ENCODE data around the gene PRND. TPM values are rescaled to one million over a fixed set of nuclear protein-coding genes. Genes with fewer than 3 reads are reported as not detected.
"Not testable (repeated sequence)": the region's sequence is repeated elsewhere in the genome, so short reads cannot be mapped to it uniquely, and the experiment has no call there.

Gene PRND
- total and polyA plus RNA-seq, 4 donors: 0.22 to 12.1 TPM; not detected in 2

DNA sequence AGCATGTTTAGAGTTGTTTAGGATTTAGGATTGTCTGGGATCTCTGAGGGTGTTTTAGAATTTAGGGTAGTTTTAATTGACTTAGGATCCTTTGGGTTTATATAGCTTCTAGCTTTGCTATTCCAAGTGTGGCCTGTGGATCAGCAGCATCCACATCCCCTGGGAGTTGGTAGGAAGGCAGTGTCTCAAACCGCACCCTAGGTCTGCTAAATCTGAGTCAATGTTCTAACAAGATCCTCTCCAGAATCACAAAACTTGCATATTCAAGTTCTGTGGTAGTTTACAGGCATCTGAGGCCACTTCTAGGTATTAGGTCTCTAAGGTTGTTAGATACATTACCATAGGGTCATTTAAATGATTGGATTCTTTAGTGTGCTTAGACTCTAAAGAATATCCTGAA, 48.3 kb downstream of the PRND start:
- TF ChIP-seq, protein P1, sequence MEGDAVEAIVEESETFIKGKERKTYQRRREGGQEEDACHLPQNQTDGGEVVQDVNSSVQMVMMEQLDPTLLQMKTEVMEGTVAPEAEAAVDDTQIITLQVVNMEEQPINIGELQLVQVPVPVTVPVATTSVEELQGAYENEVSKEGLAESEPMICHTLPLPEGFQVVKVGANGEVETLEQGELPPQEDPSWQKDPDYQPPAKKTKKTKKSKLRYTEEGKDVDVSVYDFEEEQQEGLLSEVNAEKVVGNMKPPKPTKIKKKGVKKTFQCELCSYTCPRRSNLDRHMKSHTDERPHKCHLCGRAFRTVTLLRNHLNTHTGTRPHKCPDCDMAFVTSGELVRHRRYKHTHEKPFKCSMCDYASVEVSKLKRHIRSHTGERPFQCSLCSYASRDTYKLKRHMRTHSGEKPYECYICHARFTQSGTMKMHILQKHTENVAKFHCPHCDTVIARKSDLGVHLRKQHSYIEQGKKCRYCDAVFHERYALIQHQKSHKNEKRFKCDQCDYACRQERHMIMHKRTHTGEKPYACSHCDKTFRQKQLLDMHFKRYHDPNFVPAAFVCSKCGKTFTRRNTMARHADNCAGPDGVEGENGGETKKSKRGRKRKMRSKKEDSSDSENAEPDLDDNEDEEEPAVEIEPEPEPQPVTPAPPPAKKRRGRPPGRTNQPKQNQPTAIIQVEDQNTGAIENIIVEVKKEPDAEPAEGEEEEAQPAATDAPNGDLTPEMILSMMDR (IDR thresholded peaks at IDR 0.05; ENCODE audit: control extremely low read depth, extremely low read depth): no peak
- no peak for DNase-seq
- ATAC-seq (ENCODE audit: insufficient read depth, low FRiP score): no peak
- H3K27ac ChIP-seq (ENCODE audit: low read depth in 1 of 2, low read length in 1 of 2): no peak overlapping the region
- H3K9ac ChIP-seq (ENCODE audit: insufficient read depth in 1 of 2, low read length in 2 of 2): no peak overlapping the region
- H3K36me3 ChIP-seq (ENCODE audit: control insufficient read depth in 4 of 4, insufficient read depth in 4 of 4, low read length in 4 of 4): no peaks in the 10 kb centered on the region
- H3K4me1 ChIP-seq (ENCODE audit: control insufficient read depth in 5 of 5, insufficient read depth in 5 of 5, low read length in 5 of 5): peaks cover 0 to 1% (median 0%) of the 10 kb centered on the region in 5 donors
- WGBS, 2 donors: 87 to 100% methylated on average over 1 of the region's 1 CpG
- H3K4me3 ChIP-seq: no peak overlapping the region
- H3K9me3 ChIP-seq (ENCODE audit: control insufficient read depth in 4 of 4, insufficient read depth in 3 of 4, low read length in 3 of 4): peaks cover 0 to 7% (median 3%) of the 10 kb centered on the region in 4 donors
- no peaks in the 10 kb centered on the region for H3K27me3 ChIP-seq (ENCODE audit: control insufficient read depth in 3 of 3, insufficient read depth in 3 of 3, low read length in 2 of 3)

DNA sequence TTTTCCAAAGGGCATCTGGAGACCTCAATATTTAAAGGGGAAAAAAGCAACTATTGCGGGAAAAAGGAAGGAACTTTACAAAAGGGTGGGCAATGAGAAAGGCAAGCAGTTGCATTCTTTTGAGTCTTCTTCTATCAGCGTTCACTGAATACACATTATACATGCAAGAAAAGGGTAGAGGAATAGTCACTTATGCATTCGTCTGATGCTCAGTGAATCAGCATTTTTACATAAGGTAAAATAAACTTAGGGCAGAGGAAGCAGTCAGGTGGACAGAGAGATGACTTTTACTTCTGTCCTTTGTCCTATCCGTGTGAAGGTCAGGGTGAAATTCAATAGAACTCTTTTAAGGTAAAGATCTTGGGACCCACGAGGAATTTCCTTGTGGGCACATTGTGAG, 49.3 kb downstream of the PRND start:
- no peak for ATAC-seq (ENCODE audit: insufficient read depth, low FRiP score)
- H3K27ac ChIP-seq (ENCODE audit: low read depth in 1 of 2, low read length in 1 of 2): no peak overlapping the region
- TF ChIP-seq, protein P1 (IDR thresholded peaks at IDR 0.05; ENCODE audit: control extremely low read depth, extremely low read depth): no peak
- no peaks in the 10 kb centered on the region for H3K27me3 ChIP-seq (ENCODE audit: control insufficient read depth in 3 of 3, insufficient read depth in 3 of 3, low read length in 2 of 3)
- no peak for DNase-seq
- no peaks in the 10 kb centered on the region for H3K4me1 ChIP-seq (ENCODE audit: control insufficient read depth in 5 of 5, insufficient read depth in 5 of 5, low read length in 5 of 5)
- H3K36me3 ChIP-seq (ENCODE audit: control insufficient read depth in 4 of 4, insufficient read depth in 4 of 4, low read length in 4 of 4): no peaks in the 10 kb centered on the region
- peaks cover 0 to 5% (median 2%) of the 10 kb centered on the region in 4 donors for H3K9me3 ChIP-seq (ENCODE audit: control insufficient read depth in 4 of 4, insufficient read depth in 3 of 4, low read length in 3 of 4)
- H3K4me3 ChIP-seq: no peak overlapping the region
- H3K9ac ChIP-seq (ENCODE audit: insufficient read depth in 1 of 2, low read length in 2 of 2): no peak overlapping the region
- 72 to 78% methylated on average over 5 of the region's 5 CpGs for WGBS, 2 donors

DNA sequence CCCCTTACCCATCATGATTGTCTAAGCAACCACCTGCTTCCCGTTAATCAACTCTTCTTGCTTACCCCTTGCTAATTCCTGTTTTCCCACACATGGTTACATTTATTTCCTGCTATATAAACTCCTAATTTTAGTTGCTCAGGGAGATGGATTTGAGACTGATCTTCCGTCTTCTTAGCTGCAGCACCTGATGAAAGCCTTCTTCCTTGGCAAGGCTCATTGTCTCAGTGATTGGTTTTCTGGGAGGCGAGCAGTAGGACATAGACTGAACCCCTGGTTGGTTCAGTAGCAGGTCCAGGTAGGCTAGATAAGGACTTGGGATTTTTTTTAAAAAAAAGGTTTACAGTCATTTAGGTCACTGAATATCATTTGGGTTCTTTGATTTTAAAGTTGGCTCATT, 50.4 kb downstream of the PRND start:
- TF ChIP-seq, protein P1 (IDR thresholded peaks at IDR 0.05; ENCODE audit: control extremely low read depth, extremely low read depth): no peak
- Histone ChIP-seq H3K36me3 (ENCODE audit: control insufficient read depth in 4 of 4, insufficient read depth in 4 of 4, low read length in 4 of 4) (no peaks in the 10 kb centered on the region), H3K27ac (ENCODE audit: low read depth in 1 of 2, low read length in 1 of 2) (no peak overlapping the region), H3K4me1 (ENCODE audit: control insufficient read depth in 5 of 5, insufficient read depth in 5 of 5, low read length in 5 of 5) (no peaks in the 10 kb centered on the region), H3K9me3 (ENCODE audit: control insufficient read depth in 4 of 4, insufficient read depth in 3 of 4, low read length in 3 of 4) (peaks cover 0 to 5% (median 2%) of the 10 kb centered on the region in 4 donors), H3K27me3 (ENCODE audit: control insufficient read depth in 3 of 3, insufficient read depth in 3 of 3, low read length in 2 of 3) (no peaks in the 10 kb centered on the region), H3K4me3 (no peak overlapping the region), H3K9ac (ENCODE audit: insufficient read depth in 1 of 2, low read length in 2 of 2) (no peak overlapping the region)
- no peak for DNase-seq
- WGBS, 2 donors: 93 to 95% methylated on average over 3 of the region's 3 CpGs
- no peak for ATAC-seq (ENCODE audit: insufficient read depth, low FRiP score)

DNA sequence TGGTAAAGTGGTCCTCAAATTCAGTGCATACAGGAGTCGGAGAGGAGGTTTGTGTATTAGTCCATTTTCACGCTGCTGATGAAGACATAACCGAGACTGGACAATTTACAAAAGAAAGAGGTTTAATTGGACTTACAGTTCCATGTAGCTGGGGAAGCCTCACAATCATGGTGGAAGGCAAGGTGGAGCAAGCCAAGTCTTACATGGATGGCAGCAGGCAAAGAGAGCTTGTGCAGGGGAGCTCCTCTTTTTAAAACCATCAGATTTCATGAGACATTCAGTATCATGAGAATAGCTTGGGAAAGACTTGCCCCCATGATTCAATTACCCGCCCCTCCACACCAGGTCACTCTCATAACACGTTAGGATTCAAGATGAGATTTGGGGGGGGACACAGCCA, 51.3 kb downstream of the PRND start:
- not testable (repeated sequence) for H3K27ac ChIP-seq (ENCODE audit: low read depth in 1 of 2, low read length in 1 of 2); ATAC-seq (ENCODE audit: insufficient read depth, low FRiP score); H3K36me3 ChIP-seq (ENCODE audit: control insufficient read depth in 4 of 4, insufficient read depth in 4 of 4, low read length in 4 of 4); DNase-seq; H3K9me3 ChIP-seq (ENCODE audit: control insufficient read depth in 4 of 4, insufficient read depth in 3 of 4, low read length in 3 of 4); H3K9ac ChIP-seq (ENCODE audit: insufficient read depth in 1 of 2, low read length in 2 of 2); H3K4me1 ChIP-seq (ENCODE audit: control insufficient read depth in 5 of 5, insufficient read depth in 5 of 5, low read length in 5 of 5); H3K27me3 ChIP-seq (ENCODE audit: control insufficient read depth in 3 of 3, insufficient read depth in 3 of 3, low read length in 2 of 3); H3K4me3 ChIP-seq
- WGBS, 2 donors: 73 to 88% methylated on average over 5 of the region's 5 CpGs
